Progenitor cell of endocrine pancreas (in vitro differentiated cells): ENCODE results near the gene THG1L. TPM values are rescaled to one million over a fixed set of nuclear protein-coding genes. Genes with fewer than 3 reads are reported as not detected.

Experiments
- DNase-seq: peaks from one replicate; pipeline ENCODE4 v3.0.0; 2021; ENCODE audit warnings: low spot score; ENCODE audit not compliant: unreplicated experiment
- H3K27ac Mint-ChIP-seq: 2 replicates; pipeline ENCODE4 v1.8.0; 2021; ENCODE audit warnings: mild to moderate bottlenecking, moderate library complexity, mixed read lengths
- H3K27me3 Mint-ChIP-seq: 2 replicates; pipeline ENCODE4 v1.8.0; 2021; ENCODE audit warnings: mixed read lengths
- H3K36me3 Mint-ChIP-seq: 2 replicates; pipeline ENCODE4 v1.8.0; 2022; ENCODE audit warnings: mixed read lengths; ENCODE audit not compliant: insufficient read depth
- H3K4me1 Mint-ChIP-seq: 2 replicates; pipeline ENCODE4 v1.8.0; 2021; ENCODE audit warnings: low read depth, mixed read lengths
- H3K4me3 Mint-ChIP-seq: 2 replicates; pipeline ENCODE4 v1.8.0; 2021; ENCODE audit warnings: low read depth, mild to moderate bottlenecking, moderate library complexity, mixed read lengths
- H3K9me3 Mint-ChIP-seq: 2 replicates; pipeline ENCODE4 v1.8.0; 2021; ENCODE audit warnings: low read depth, mixed read lengths
- CTCF ChIP-seq: fragments of 200-600 bp; sonication (generic); IDR thresholded peaks from one replicate; pipeline ENCODE4 v1.5.0; 2021; ENCODE audit warnings: antibody characterized with exemption, mild to moderate bottlenecking; ENCODE audit not compliant: unreplicated experiment
- total RNA-seq: library from RNA; stranded (reverse); gene quantifications from 2 replicates; pipeline ENCODE4 v1.2.1, GENCODE V29; 2021

THG1L gene
- total RNA-seq, 1 donor from 2014 or later = 13.2 TPM

GRCh38 chr5:157732130-157732514 is 902 bp downstream of the THG1L start:
- Mint-ChIP-seq H3K4me3 (peak overlapping the region; percentile 100), H3K27me3 (no peaks in the 10 kb centered on the region), H3K9me3 (no peaks in the 10 kb centered on the region), H3K36me3 (peaks cover 4% of the 10 kb centered on the region), H3K4me1 (peaks cover 7% of the 10 kb centered on the region), H3K27ac (peak overlapping the region; percentile 99)
- no peak for DNase-seq
- TF ChIP-seq CTCF = no peak

GRCh38 chr5:157732596-157733262 is 1.5 kb downstream of the THG1L start:
- peaks cover 7% of the 10 kb centered on the region for H3K4me1 Mint-ChIP-seq
- peaks cover 6% of the 10 kb centered on the region for H3K36me3 Mint-ChIP-seq
- H3K27me3 Mint-ChIP-seq = no peaks in the 10 kb centered on the region
- H3K27ac Mint-ChIP-seq = no peak overlapping the region
- no peak for DNase-seq
- H3K4me3 Mint-ChIP-seq = peak overlapping the region; percentile 3
- TF ChIP-seq CTCF = no peak
- no peaks in the 10 kb centered on the region for H3K9me3 Mint-ChIP-seq

- Mint-ChIP-seq H3K27me3 (no peaks in the 10 kb centered on the region), H3K9me3 (no peaks in the 10 kb centered on the region), H3K27ac (no peak overlapping the region), H3K36me3 (peaks cover 8% of the 10 kb centered on the region), H3K4me1 (peaks cover 7% of the 10 kb centered on the region), H3K4me3 (no peak overlapping the region)
- no peak for DNase-seq
- no peak for TF ChIP-seq CTCF
Measured at GRCh38 chr5:157734436-157734835, 3.2 kb downstream of the THG1L start.

GRCh38 chr5:157735991-157736390 is 4.8 kb downstream of the THG1L start:
- no peak overlapping the region for H3K4me3 Mint-ChIP-seq
- H3K36me3 Mint-ChIP-seq = peaks cover 8% of the 10 kb centered on the region
- no peaks in the 10 kb centered on the region for H3K9me3 Mint-ChIP-seq
- H3K4me1 Mint-ChIP-seq = peaks cover 6% of the 10 kb centered on the region
- TF ChIP-seq CTCF = no peak
- H3K27ac Mint-ChIP-seq = no peak overlapping the region
- no peak for DNase-seq
- H3K27me3 Mint-ChIP-seq = no peaks in the 10 kb centered on the region

- no peak overlapping the region for H3K27ac Mint-ChIP-seq
- H3K36me3 Mint-ChIP-seq = peaks cover 5% of the 10 kb centered on the region
- peaks cover 8% of the 10 kb centered on the region for H3K27me3 Mint-ChIP-seq
- no peak overlapping the region for H3K4me3 Mint-ChIP-seq
- H3K4me1 Mint-ChIP-seq = peaks cover 5% of the 10 kb centered on the region
- no peak for DNase-seq
- H3K9me3 Mint-ChIP-seq = no peaks in the 10 kb centered on the region
- no peak for TF ChIP-seq CTCF
Measured at GRCh38 chr5:157739388-157740228, 8.4 kb downstream of the THG1L start.
